Effector memory CD8-positive, alpha-beta T cell (primary cell): ENCODE data around the gene NFYA.

Experiments used
- ATAC-seq: fragments of 150-1000 bp; cut with Tn5 transposase; replicated peaks from 2 replicates; pipeline ENCODE4 v1.10.0; 2021; ENCODE audit warnings: mild to moderate bottlenecking, moderate library complexity
- DNase-seq, 3 experiments: peaks; one replicate each; pipeline ENCODE4 v3.0.0; 2021
- H3K27ac Mint-ChIP-seq, 2 donors: one replicate each; pipeline ENCODE4 v1.8.0; 2022; ENCODE audit warnings: mild to moderate bottlenecking in 2 of 2, mixed read lengths in 2 of 2, moderate library complexity in 2 of 2
- H3K27me3 Mint-ChIP-seq, 2 donors: one replicate each; pipeline ENCODE4 v1.8.0; 2022; ENCODE audit warnings: mixed read lengths in 2 of 2
- H3K36me3 Mint-ChIP-seq: one replicate; pipeline ENCODE4 v1.8.0; 2022; ENCODE audit warnings: mild to moderate bottlenecking, moderate library complexity, mixed read lengths; ENCODE audit not compliant: insufficient read depth
- H3K4me1 Mint-ChIP-seq, 2 donors: one replicate each; pipeline ENCODE4 v1.8.0; 2022; ENCODE audit warnings: low read depth in 2 of 2, mixed read lengths in 2 of 2
- H3K4me3 Mint-ChIP-seq, 2 donors: one replicate each; pipeline ENCODE4 v1.8.0; 2022; ENCODE audit warnings: mild to moderate bottlenecking in 2 of 2, mixed read lengths in 2 of 2, moderate library complexity in 2 of 2
- H3K9me3 Mint-ChIP-seq, 2 donors: one replicate each; pipeline ENCODE4 v1.8.0; 2022; ENCODE audit warnings: mixed read lengths in 2 of 2

NFYA gene

DNA sequence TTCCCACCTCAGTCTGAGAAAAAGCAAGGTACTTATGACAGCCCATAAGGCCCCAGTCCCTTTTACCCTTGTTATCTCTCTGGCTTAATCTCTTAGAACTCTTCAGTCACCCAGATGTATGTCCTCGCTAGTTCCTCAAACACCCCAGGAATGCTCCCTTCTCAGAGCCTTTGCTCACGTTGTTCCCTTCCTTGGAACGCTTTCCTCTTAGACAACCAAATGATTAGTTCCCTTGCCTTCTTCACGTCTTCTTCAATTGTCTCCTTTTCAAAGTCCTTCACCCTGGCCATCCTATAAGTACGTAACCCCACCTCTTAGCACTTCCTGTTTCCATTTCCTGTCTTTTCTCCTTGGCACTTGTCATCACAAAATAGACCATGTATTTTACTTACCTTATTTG, 20.9 kb upstream of the NFYA start:
- Mint-ChIP-seq H3K27me3 (no peaks in the 10 kb centered on the region), H3K4me3 (peak overlapping the region in 1 of 2 donors; percentile 1), H3K9me3 (no peaks in the 10 kb centered on the region), H3K4me1 (peaks cover 13 to 14% of the 10 kb centered on the region in 2 donors), H3K27ac (no peak overlapping the region), H3K36me3 (peaks cover 7% of the 10 kb centered on the region)
- DNase-seq (no peak), ATAC-seq (no peak)

DNA sequence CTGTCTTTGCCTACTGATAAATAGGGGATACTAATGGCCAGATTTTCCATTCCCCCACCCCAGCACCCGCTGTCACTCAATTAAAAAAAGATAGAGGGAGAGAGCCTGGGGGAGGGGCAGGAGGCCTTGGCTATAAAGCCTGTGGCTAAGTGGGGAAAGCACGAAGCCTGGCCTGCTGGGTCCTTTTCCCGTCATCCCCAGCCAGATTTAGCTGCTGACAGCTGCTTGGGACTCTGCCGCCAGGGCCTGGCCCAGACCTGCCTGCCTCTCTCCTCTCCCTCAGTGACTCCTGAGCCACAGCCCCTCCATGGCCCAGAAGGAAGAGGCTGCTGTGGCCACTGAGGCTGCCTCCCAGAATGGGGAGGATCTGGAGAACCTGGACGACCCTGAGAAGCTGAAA, 19.7 kb upstream of the NFYA start, which contains the start of gene APOBEC2:
Gene APOBEC2 (plus strand): TSS at position 162 of the 400 bp plus-strand sequence. CDS start 146 bp downstream, at position 308.
- peaks cover 13 to 14% of the 10 kb centered on the region in 2 donors for H3K4me1 Mint-ChIP-seq
- H3K27me3 Mint-ChIP-seq: no peaks in the 10 kb centered on the region
- no peak for DNase-seq
- ATAC-seq: no peak
- H3K27ac Mint-ChIP-seq: peak within 1 kb of the TSS in 1 of 2 donors; percentile 76
- peaks cover 7% of the 10 kb centered on the region for H3K36me3 Mint-ChIP-seq
- peak within 1 kb of the TSS in 1 of 2 donors; percentile 1 for H3K4me3 Mint-ChIP-seq
- H3K9me3 Mint-ChIP-seq: no peaks in the 10 kb centered on the region

- H3K27ac Mint-ChIP-seq: no peak overlapping the region
- H3K4me1 Mint-ChIP-seq: peaks cover 14 to 23% of the 10 kb centered on the region in 2 donors
- peaks cover 7% of the 10 kb centered on the region for H3K36me3 Mint-ChIP-seq
- ATAC-seq: no peak
- H3K27me3 Mint-ChIP-seq: no peaks in the 10 kb centered on the region
- H3K4me3 Mint-ChIP-seq: no peak overlapping the region
- no peak for DNase-seq
- H3K9me3 Mint-ChIP-seq: no peaks in the 10 kb centered on the region
These were observed 18.3 kb upstream of the NFYA start for GRCh38 chr6:41054511-41054910.

DNA sequence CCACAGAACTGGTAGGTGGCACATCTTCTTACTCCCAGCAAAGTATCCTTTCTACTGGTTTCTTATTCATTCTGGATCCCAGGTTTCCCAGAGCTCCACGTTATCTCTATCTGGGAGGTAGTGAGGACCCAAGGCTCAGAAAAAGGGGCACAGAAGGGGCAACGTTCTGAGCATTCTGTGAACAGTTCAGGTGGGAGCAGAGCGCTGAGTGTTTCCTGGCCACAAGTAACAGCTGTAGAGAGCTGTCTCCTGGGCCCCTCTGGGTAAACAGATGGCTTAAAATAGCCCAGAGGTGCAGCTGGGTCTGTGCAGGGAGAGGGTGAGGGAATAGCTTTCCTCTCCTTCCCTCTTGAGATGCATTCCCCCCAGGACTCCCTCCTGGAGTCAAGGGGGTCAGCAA, 17.6 kb upstream of the NFYA start:
- Mint-ChIP-seq H3K27ac (no peak overlapping the region), H3K4me1 (peaks cover 14 to 23% of the 10 kb centered on the region in 2 donors), H3K9me3 (no peaks in the 10 kb centered on the region), H3K4me3 (no peak overlapping the region), H3K27me3 (no peaks in the 10 kb centered on the region), H3K36me3 (peaks cover 7% of the 10 kb centered on the region)
- no peak for DNase-seq
- ATAC-seq: no peak

- H3K9me3 Mint-ChIP-seq: no peaks in the 10 kb centered on the region
- H3K4me3 Mint-ChIP-seq: no peak overlapping the region
- ATAC-seq (no peak), DNase-seq (no peak)
- H3K36me3 Mint-ChIP-seq: peaks cover 8% of the 10 kb centered on the region
- no peaks in the 10 kb centered on the region for H3K27me3 Mint-ChIP-seq
- no peak overlapping the region for H3K27ac Mint-ChIP-seq
- peaks cover 10 to 20% of the 10 kb centered on the region in 2 donors for H3K4me1 Mint-ChIP-seq
These were observed 15.8 kb upstream of the NFYA start for GRCh38 chr6:41056768-41057490.

DNA sequence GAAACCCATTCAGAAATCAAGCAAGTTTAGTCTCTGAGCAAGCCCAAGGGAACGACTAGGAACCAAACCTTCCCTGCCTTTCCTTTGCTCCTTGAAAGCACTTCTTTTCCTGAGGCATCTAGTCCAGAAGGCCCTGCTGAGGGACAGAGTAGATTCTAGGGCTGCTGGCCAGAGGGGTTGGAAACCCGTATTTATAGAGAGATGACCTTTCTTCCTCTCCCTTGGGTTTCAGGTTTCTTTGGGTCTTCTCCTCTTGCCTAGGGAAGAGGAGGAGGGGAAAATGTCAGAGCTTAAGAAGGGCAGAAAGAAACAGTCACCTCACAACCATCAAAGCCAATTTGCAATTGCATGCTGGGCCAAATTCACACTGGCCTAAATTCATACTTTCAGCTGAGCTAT, 14.0 kb upstream of the NFYA start:
- peaks cover 0 to 10% of the 10 kb centered on the region in 2 donors for H3K4me1 Mint-ChIP-seq
- ATAC-seq: no peak
- peaks cover 17% of the 10 kb centered on the region for H3K36me3 Mint-ChIP-seq
- no peak for DNase-seq
- H3K4me3 Mint-ChIP-seq: no peak overlapping the region
- H3K9me3 Mint-ChIP-seq: no peaks in the 10 kb centered on the region
- H3K27me3 Mint-ChIP-seq: no peaks in the 10 kb centered on the region
- no peak overlapping the region for H3K27ac Mint-ChIP-seq

- Mint-ChIP-seq H3K27ac (no peak overlapping the region), H3K27me3 (no peaks in the 10 kb centered on the region), H3K9me3 (no peaks in the 10 kb centered on the region), H3K36me3 (peaks cover 17% of the 10 kb centered on the region), H3K4me1 (peaks cover 0 to 10% of the 10 kb centered on the region in 2 donors), H3K4me3 (no peak overlapping the region)
- ATAC-seq: no peak
- no peak for DNase-seq
These were observed 13.2 kb upstream of the NFYA start for GRCh38 chr6:41059556-41059955.

GRCh38 chr6:41061196-41061726, 11.5 kb upstream of the NFYA start:
- H3K27ac Mint-ChIP-seq: no peak overlapping the region
- no peaks in the 10 kb centered on the region for H3K27me3 Mint-ChIP-seq
- no peak overlapping the region for H3K4me3 Mint-ChIP-seq
- H3K4me1 Mint-ChIP-seq: peaks cover 0 to 10% of the 10 kb centered on the region in 2 donors
- DNase-seq (no peak), ATAC-seq (no peak)
- H3K9me3 Mint-ChIP-seq: no peaks in the 10 kb centered on the region
- peaks cover 24% of the 10 kb centered on the region for H3K36me3 Mint-ChIP-seq

DNA sequence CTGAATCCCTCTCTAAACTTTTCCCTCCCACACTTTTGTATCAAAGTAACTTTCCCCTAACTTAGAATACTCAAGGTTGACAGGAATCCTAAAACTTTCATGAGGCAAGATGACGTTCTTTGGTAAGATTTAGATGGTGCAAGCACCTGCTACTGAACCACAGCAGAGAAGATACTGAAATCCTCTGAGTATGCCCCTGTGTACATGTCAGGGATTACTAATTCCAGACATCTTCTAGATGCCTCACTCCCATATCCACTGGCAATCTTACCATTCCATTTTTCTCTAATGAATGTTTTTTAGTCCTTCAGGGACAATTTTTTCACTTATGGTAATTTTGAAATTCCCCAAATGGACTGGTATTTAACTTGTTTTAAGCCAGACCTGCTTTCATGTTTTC, 10.7 kb upstream of the NFYA start:
- Mint-ChIP-seq H3K36me3 (peaks cover 31% of the 10 kb centered on the region), H3K4me1 (peaks cover 4 to 17% of the 10 kb centered on the region in 2 donors), H3K4me3 (no peak overlapping the region), H3K9me3 (no peaks in the 10 kb centered on the region), H3K27me3 (no peaks in the 10 kb centered on the region), H3K27ac (no peak overlapping the region)
- DNase-seq: no peak
- no peak for ATAC-seq

GRCh38 chr6:41063884-41064285, 8.9 kb upstream of the NFYA start:
- H3K9me3 Mint-ChIP-seq: no peaks in the 10 kb centered on the region
- peaks cover 6 to 15% of the 10 kb centered on the region in 2 donors for H3K4me1 Mint-ChIP-seq
- no peak for DNase-seq
- H3K27me3 Mint-ChIP-seq: no peaks in the 10 kb centered on the region
- peaks cover 33% of the 10 kb centered on the region for H3K36me3 Mint-ChIP-seq
- no peak for ATAC-seq
- no peak overlapping the region for H3K27ac Mint-ChIP-seq
- no peak overlapping the region for H3K4me3 Mint-ChIP-seq

GRCh38 chr6:41064841-41065240, 7.9 kb upstream of the NFYA start:
- ATAC-seq (no peak), DNase-seq (no peak)
- Mint-ChIP-seq H3K27ac (no peak overlapping the region), H3K27me3 (no peaks in the 10 kb centered on the region), H3K36me3 (peaks cover 35% of the 10 kb centered on the region), H3K9me3 (no peaks in the 10 kb centered on the region), H3K4me3 (no peak overlapping the region), H3K4me1 (peaks cover 6 to 11% of the 10 kb centered on the region in 2 donors)

DNA sequence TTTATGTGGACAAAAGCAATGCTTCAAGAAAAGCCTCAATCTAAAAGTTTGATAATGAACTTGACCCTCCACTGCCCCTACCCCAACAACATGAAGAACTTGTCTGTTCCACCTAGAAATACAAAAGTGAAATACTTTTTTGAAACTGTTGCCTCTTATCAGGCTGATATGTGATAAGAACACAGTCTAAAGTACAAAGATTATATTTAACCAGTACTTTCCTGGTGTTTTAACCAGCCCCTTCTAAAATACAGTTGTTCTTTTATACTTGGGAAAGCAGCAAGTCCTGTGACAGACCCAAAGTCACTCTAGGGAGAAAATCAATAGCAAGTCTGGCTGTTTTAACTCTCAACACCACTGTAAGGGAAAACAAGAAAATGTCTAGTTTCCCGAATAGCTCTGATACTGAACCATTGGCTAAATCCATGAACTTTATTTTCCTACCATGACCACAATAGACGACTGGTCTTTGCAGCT, 7.2 kb upstream of the NFYA start:
- Mint-ChIP-seq H3K9me3 (no peaks in the 10 kb centered on the region), H3K4me3 (no peak overlapping the region), H3K4me1 (peaks cover 7 to 12% of the 10 kb centered on the region in 2 donors), H3K36me3 (peaks cover 37% of the 10 kb centered on the region), H3K27me3 (no peaks in the 10 kb centered on the region), H3K27ac (no peak overlapping the region)
- DNase-seq (no peak), ATAC-seq (no peak)

GRCh38 chr6:41066867-41067304, 5.9 kb upstream of the NFYA start:
- Mint-ChIP-seq H3K27me3 (no peaks in the 10 kb centered on the region), H3K27ac (peak overlapping the region; percentile 8 to 59), H3K36me3 (peaks cover 35% of the 10 kb centered on the region), H3K4me3 (no peak overlapping the region), H3K4me1 (peaks cover 15 to 25% of the 10 kb centered on the region in 2 donors), H3K9me3 (no peaks in the 10 kb centered on the region)
- peak; percentile 50 to 55 (median 51) for DNase-seq
- ATAC-seq: no peak

DNA sequence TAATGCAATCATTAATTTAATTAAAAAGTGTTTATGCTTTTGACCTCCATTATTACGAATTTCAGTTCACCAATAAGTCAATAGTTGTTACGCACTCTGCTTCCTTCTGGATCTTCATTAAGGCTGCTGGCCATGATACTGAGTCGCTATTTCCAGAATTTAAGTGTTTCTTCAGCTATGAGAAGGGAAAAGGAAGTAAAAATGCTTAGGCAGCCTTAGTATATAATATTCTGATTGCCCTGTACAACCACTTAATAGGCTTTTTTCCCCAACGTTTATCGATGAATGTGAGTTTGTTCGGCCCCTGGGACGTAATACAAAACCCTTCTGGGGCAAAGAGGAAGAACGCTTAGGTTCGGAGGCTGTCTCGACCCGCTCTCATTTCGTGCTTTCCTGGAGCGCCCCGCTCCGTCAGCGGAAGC, 1.3 kb upstream of the NFYA start:
- peak overlapping the region; percentile 93 to 94 for H3K4me3 Mint-ChIP-seq
- ATAC-seq (no peak), DNase-seq (no peak)
- H3K27ac Mint-ChIP-seq: peak overlapping the region; percentile 94 to 95
- no peaks in the 10 kb centered on the region for H3K9me3 Mint-ChIP-seq
- peaks cover 34% of the 10 kb centered on the region for H3K36me3 Mint-ChIP-seq
- H3K27me3 Mint-ChIP-seq: no peaks in the 10 kb centered on the region
- peaks cover 37 to 46% of the 10 kb centered on the region in 2 donors for H3K4me1 Mint-ChIP-seq
